HEK293 (cell line): Measurements from ENCODE around the gene GDPD5.

Experiments
- CTCF ChIA-PET: fragments of 350-600 bp; formaldehyde crosslinking; extraction: SDS; loops from one replicate; lab custom pipeline; 2021; ENCODE audit warnings: antibody characterized with exemption; lab: Yijun Ruan, JAX
- POLR2A ChIA-PET: fragments of 300-600 bp; formaldehyde crosslinking; extraction: SDS; loops from one replicate; lab custom pipeline; 2020; ENCODE audit warnings: antibody characterized with exemption, inconsistent platforms; lab: Yijun Ruan, JAX
- H3K27ac ChIP-seq: fragments of 200-500 bp; sonication (Bioruptor generic); 2 replicates; pipeline ENCODE4 v1.5.1; 2014; ENCODE audit warnings: low read depth, low read length, control low read depth, inconsistent platforms; ENCODE audit errors: extremely low read depth
- H3K36me3 ChIP-seq, 2 experiments: fragments of 200-500 bp in 1 of 2; sonication (Bioruptor generic) in 1 of 2; 1 replicate in 1 of 2; 2 replicates in 1 of 2; pipeline ENCODE4 v1.5.1; 2014 to 2017; ENCODE audit warnings: inconsistent platforms in 2 of 2, low read length in 2 of 2; ENCODE audit not compliant: control insufficient read depth in 2 of 2, insufficient read depth in 1 of 2
- H3K4me1 ChIP-seq: fragments of 200-500 bp; sonication (Bioruptor generic); 2 replicates; pipeline ENCODE4 v1.5.1; 2014; ENCODE audit warnings: mild to moderate bottlenecking, low read length, inconsistent platforms; ENCODE audit not compliant: control insufficient read depth, insufficient read depth
- H3K4me3 ChIP-seq: 2 replicates; pipeline ENCODE4 v1.5.1; 2011; ENCODE audit warnings: low read depth, mild to moderate bottlenecking, control low read depth, low read length, moderate library complexity
- H3K9me3 ChIP-seq: fragments of 200-500 bp; sonication (Bioruptor generic); 2 replicates; pipeline ENCODE4 v1.5.1; 2014; ENCODE audit warnings: low read depth, low read length, inconsistent platforms; ENCODE audit not compliant: control insufficient read depth, insufficient read depth
- CTCF ChIP-seq: fragments of 450-650 bp; formaldehyde crosslinking; IDR thresholded peaks from 2 replicates; pipeline ENCODE4 v1.5.1; 2016; ENCODE audit warnings: missing biosample characterization, missing genetic modification characterization
- EGR2 ChIP-seq: fragments of 450-650 bp; formaldehyde crosslinking; IDR thresholded peaks from 2 replicates; pipeline ENCODE4 v1.5.1; 2016; ENCODE audit warnings: low read depth, missing biosample characterization, missing genetic modification characterization
- MZF1 ChIP-seq: fragments of 450-650 bp; formaldehyde crosslinking; IDR thresholded peaks from 2 replicates; pipeline ENCODE4 v1.5.1; 2017; ENCODE audit warnings: missing biosample characterization, missing genetic modification characterization, borderline replicate concordance
- YY1 ChIP-seq: fragments of 450-650 bp; formaldehyde crosslinking; IDR thresholded peaks from 2 replicates; pipeline ENCODE4 v1.5.1; 2018; ENCODE audit warnings: missing biosample characterization, missing genetic modification characterization
- ZBTB10 ChIP-seq: fragments of 450-650 bp; formaldehyde crosslinking; IDR thresholded peaks from 2 replicates; pipeline ENCODE4 v1.5.1; 2016; ENCODE audit warnings: missing biosample characterization, missing genetic modification characterization
- ZBTB20 ChIP-seq: fragments of 450-650 bp; formaldehyde crosslinking; IDR thresholded peaks from 2 replicates; pipeline ENCODE4 v1.5.1; 2016; ENCODE audit warnings: missing biosample characterization, missing genetic modification characterization
- ZNF146 ChIP-seq: fragments of 450-650 bp; formaldehyde crosslinking; IDR thresholded peaks from 2 replicates; pipeline ENCODE4 v1.5.1; 2016; ENCODE audit warnings: missing biosample characterization, missing genetic modification characterization
- ZNF155 ChIP-seq: fragments of 450-650 bp; formaldehyde crosslinking; IDR thresholded peaks from 2 replicates; pipeline ENCODE4 v1.5.1; 2016; ENCODE audit warnings: missing biosample characterization, missing genetic modification characterization
- ZNF174 ChIP-seq: fragments of 450-650 bp; formaldehyde crosslinking; IDR thresholded peaks from 2 replicates; pipeline ENCODE4 v1.5.0; 2017; ENCODE audit warnings: missing biosample characterization, mild to moderate bottlenecking, missing genetic modification characterization
- ZNF239 ChIP-seq: fragments of 450-650 bp; formaldehyde crosslinking; IDR thresholded peaks from 2 replicates; pipeline ENCODE4 v1.5.1; 2016; ENCODE audit warnings: missing biosample characterization, missing genetic modification characterization
- ZNF311 ChIP-seq: fragments of 450-650 bp; formaldehyde crosslinking; IDR thresholded peaks from 2 replicates; pipeline ENCODE4 v1.5.1; 2017; ENCODE audit warnings: missing biosample characterization, missing genetic modification characterization, borderline replicate concordance
- ZNF350 ChIP-seq: fragments of 450-650 bp; formaldehyde crosslinking; IDR thresholded peaks from 2 replicates; pipeline ENCODE4 v1.5.0; 2017; ENCODE audit warnings: missing biosample characterization, mild to moderate bottlenecking, missing genetic modification characterization
- ZNF37A ChIP-seq: fragments of 450-650 bp; IDR thresholded peaks from 2 replicates; pipeline ENCODE4 v1.5.1; 2018; ENCODE audit warnings: missing biosample characterization, missing genetic modification characterization
- ZNF391 ChIP-seq: fragments of 450-650 bp; formaldehyde crosslinking; IDR thresholded peaks from 2 replicates; pipeline ENCODE4 v1.5.1; 2016; ENCODE audit warnings: low read depth, missing biosample characterization, missing genetic modification characterization, borderline replicate concordance
- ZNF426 ChIP-seq: fragments of 450-650 bp; formaldehyde crosslinking; IDR thresholded peaks from 2 replicates; pipeline ENCODE4 v1.5.1; 2017; ENCODE audit warnings: missing biosample characterization, missing genetic modification characterization, mild to moderate bottlenecking, inconsistent platforms, moderate library complexity
- ZNF433 ChIP-seq: fragments of 450-650 bp; formaldehyde crosslinking; IDR thresholded peaks from 2 replicates; pipeline ENCODE4 v1.5.1; 2016; ENCODE audit warnings: missing biosample characterization, missing genetic modification characterization, low read depth
- ZNF48 ChIP-seq: fragments of 450-650 bp; formaldehyde crosslinking; IDR thresholded peaks from 2 replicates; pipeline ENCODE4 v1.5.1; 2016; ENCODE audit warnings: missing biosample characterization, missing genetic modification characterization
- ZNF510 ChIP-seq: fragments of 450-650 bp; formaldehyde crosslinking; IDR thresholded peaks from 2 replicates; pipeline ENCODE4 v1.5.1; 2018; ENCODE audit warnings: mild to moderate bottlenecking, missing genetic modification characterization, missing biosample characterization; ENCODE audit not compliant: insufficient replicate concordance
- ZNF660 ChIP-seq: fragments of 450-650 bp; IDR thresholded peaks from 2 replicates; pipeline ENCODE4 v1.5.1; 2018; ENCODE audit warnings: missing biosample characterization, mild to moderate bottlenecking, missing genetic modification characterization
- ZNF776 ChIP-seq: fragments of 450-650 bp; formaldehyde crosslinking; IDR thresholded peaks from 2 replicates; pipeline ENCODE4 v1.5.0; 2017; ENCODE audit warnings: missing biosample characterization, missing genetic modification characterization, borderline replicate concordance
- ZNF785 ChIP-seq: fragments of 450-650 bp; formaldehyde crosslinking; IDR thresholded peaks from 2 replicates; pipeline ENCODE4 v1.5.1; 2016; ENCODE audit warnings: missing biosample characterization, missing genetic modification characterization
- TF ChIP-seq, protein P1 (sequence below): fragments of 450-650 bp; formaldehyde crosslinking; IDR thresholded peaks from 2 replicates; pipeline ENCODE4 v1.5.1; 2016; ENCODE audit warnings: missing biosample characterization, missing genetic modification characterization
- TF ChIP-seq, protein P2 (sequence below): fragments of 450-650 bp; formaldehyde crosslinking; IDR thresholded peaks from 2 replicates; pipeline ENCODE4 v1.5.1; 2016; ENCODE audit warnings: missing biosample characterization, missing genetic modification characterization, borderline replicate concordance

Gene GDPD5

DNA sequence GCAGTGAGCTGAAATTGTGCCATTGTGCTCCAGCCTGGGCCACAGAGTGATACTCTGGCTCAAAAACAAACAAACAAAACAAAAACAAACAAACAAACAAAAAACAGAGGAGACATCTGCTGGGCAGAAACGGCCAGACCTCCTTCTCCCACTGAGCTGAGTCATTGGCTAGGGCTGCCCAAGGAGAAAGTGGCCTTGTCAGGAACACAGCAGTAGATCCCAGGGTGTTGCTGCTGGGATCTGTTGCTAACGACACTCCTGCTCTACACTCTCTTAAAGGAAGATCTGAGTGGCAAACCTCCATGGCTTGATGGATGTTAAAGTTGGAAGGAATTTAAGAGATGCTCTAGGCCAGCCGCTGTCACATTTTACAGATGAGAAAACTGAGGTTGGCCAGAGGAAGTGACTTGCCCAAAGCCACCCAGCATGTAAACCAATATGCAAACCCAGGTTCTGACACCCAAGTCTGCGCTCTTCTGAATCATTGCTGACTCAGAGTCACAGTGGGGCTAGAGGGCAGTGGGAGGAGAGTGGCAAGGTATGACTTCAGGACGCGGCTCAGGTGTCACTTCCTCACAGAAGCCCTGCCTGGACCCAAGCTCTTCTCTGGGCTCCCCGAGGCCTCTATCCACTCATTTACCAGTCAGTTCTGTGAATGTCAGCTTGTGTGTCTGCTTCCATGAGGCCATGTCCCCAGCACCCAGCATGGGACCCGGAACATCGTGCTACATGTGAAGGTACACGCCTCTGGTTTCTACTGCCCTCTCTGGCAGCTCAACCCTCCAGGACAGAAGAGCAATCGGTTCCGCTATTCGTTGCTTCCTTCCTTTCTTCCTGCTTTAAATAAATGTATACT lies 11.3 kb upstream of the GDPD5 start:
- Histone ChIP-seq H3K4me3 (no peak overlapping the region), H3K4me1 (no peaks in the 10 kb centered on the region), H3K27ac (no peak overlapping the region), H3K9me3 (no peaks in the 10 kb centered on the region), H3K36me3 (no peaks in the 10 kb centered on the region)
- TF ChIP-seq ZNF510 (tag by site-specific recombination), result no peak
- TF ChIP-seq, protein P1, sequence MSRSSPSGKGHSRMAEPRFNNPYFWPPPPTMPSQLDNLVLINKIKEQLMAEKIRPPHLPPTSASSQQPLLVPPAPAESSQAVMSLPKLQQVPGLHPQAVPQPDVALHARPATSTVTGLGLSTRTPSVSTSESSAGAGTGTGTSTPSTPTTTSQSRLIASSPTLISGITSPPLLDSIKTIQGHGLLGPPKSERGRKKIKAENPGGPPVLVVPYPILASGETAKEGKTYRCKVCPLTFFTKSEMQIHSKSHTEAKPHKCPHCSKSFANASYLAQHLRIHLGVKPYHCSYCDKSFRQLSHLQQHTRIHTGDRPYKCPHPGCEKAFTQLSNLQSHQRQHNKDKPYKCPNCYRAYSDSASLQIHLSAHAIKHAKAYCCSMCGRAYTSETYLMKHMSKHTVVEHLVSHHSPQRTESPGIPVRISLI (tag by site-specific recombination), result no peak
- TF ChIP-seq ZNF391 (tag by site-specific recombination), result no peak
- no peak for TF ChIP-seq ZNF433 (tag by site-specific recombination)
- no peak for TF ChIP-seq ZNF785 (tag by site-specific recombination)
- no peak for TF ChIP-seq ZNF350
- no peak for TF ChIP-seq EGR2 (tag by site-specific recombination)
- no peak for TF ChIP-seq ZNF426 (tag by site-specific recombination)
- TF ChIP-seq ZNF48, result no peak
- TF ChIP-seq ZNF776, result no peak
- TF ChIP-seq ZNF146, result no peak
- CTCF ChIA-PET, result interaction anchor here (0.6 kb wide), 1 partner anchor 569 kb away, joined by 3 read pairs; no protein-coding TSS in a partner anchor
- POLR2A ChIA-PET, result no interaction called here

DNA sequence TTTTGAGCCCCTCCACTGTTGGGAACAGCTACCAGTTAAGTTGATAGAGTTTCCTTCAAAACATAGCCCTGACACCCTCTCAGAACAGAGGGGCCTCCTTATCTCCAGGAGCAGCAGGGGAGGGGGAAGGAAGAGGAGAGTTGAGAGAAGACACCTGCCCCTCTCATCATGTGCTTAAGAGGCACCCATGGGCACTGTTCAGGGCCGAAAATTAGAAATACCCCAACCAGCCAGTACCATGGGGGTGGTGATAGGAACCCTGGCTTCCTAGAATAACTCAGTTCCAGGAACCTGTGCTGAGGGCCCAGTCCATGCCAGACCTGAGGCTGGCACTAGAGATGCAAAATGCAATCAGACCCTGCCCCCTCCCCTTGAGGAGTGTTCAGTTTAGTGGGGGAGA lies 9.3 kb upstream of the GDPD5 start:
- Histone ChIP-seq H3K36me3 (no peaks in the 10 kb centered on the region), H3K4me1 (no peaks in the 10 kb centered on the region), H3K9me3 (no peaks in the 10 kb centered on the region), H3K27ac (no peak overlapping the region), H3K4me3 (no peak overlapping the region)
- ChIA-PET CTCF (interaction anchor here (0.6 to 10.3 kb wide), 4 partner anchors 9 to 785 kb away, joined by 3 to 264 read pairs (median 4); no protein-coding TSS in a partner anchor), POLR2A (no interaction called here)
- TF ChIP-seq ZBTB10, result no peak
- no peak for TF ChIP-seq ZBTB20 (tag by site-specific recombination)
- TF ChIP-seq CTCF (tag by site-specific recombination), result no peak
- TF ChIP-seq ZNF239 (tag by site-specific recombination), result no peak
- no peak for TF ChIP-seq MZF1 (tag by site-specific recombination)
- no peak for TF ChIP-seq ZNF174 (tag by site-specific recombination)
- TF ChIP-seq ZNF155, result no peak
- TF ChIP-seq YY1 (tag by site-specific recombination), result no peak
- no peak for TF ChIP-seq ZNF311 (tag by site-specific recombination)
- no peak for TF ChIP-seq ZNF37A (tag by site-specific recombination)
- TF ChIP-seq, protein P2, sequence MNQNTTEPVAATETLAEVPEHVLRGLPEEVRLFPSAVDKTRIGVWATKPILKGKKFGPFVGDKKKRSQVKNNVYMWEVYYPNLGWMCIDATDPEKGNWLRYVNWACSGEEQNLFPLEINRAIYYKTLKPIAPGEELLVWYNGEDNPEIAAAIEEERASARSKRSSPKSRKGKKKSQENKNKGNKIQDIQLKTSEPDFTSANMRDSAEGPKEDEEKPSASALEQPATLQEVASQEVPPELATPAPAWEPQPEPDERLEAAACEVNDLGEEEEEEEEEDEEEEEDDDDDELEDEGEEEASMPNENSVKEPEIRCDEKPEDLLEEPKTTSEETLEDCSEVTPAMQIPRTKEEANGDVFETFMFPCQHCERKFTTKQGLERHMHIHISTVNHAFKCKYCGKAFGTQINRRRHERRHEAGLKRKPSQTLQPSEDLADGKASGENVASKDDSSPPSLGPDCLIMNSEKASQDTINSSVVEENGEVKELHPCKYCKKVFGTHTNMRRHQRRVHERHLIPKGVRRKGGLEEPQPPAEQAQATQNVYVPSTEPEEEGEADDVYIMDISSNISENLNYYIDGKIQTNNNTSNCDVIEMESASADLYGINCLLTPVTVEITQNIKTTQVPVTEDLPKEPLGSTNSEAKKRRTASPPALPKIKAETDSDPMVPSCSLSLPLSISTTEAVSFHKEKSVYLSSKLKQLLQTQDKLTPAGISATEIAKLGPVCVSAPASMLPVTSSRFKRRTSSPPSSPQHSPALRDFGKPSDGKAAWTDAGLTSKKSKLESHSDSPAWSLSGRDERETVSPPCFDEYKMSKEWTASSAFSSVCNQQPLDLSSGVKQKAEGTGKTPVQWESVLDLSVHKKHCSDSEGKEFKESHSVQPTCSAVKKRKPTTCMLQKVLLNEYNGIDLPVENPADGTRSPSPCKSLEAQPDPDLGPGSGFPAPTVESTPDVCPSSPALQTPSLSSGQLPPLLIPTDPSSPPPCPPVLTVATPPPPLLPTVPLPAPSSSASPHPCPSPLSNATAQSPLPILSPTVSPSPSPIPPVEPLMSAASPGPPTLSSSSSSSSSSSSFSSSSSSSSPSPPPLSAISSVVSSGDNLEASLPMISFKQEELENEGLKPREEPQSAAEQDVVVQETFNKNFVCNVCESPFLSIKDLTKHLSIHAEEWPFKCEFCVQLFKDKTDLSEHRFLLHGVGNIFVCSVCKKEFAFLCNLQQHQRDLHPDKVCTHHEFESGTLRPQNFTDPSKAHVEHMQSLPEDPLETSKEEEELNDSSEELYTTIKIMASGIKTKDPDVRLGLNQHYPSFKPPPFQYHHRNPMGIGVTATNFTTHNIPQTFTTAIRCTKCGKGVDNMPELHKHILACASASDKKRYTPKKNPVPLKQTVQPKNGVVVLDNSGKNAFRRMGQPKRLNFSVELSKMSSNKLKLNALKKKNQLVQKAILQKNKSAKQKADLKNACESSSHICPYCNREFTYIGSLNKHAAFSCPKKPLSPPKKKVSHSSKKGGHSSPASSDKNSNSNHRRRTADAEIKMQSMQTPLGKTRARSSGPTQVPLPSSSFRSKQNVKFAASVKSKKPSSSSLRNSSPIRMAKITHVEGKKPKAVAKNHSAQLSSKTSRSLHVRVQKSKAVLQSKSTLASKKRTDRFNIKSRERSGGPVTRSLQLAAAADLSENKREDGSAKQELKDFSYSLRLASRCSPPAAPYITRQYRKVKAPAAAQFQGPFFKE (tag by site-specific recombination), result no peak
- TF ChIP-seq ZNF660 (tag by site-specific recombination), result no peak
